HepG2 (cell line): ENCODE results near the gene CPXM1. TPM values are rescaled to one million over a fixed set of nuclear protein-coding genes. Genes with fewer than 3 reads are reported as not detected.

Experiments
- ATAC-seq: fragments of 200-7000 bp; cut with Tn5 transposase; 3 replicates; pipeline ENCODE4 v1.9.1; 2020; ENCODE audit warnings: mild to moderate bottlenecking, moderate library complexity
- BruUV-seq: library from RNA; stranded (reverse); fragments of 400-500 nt; replicated peaks from 2 replicates; lab custom pipeline; 2021; lab: Mats Ljungman, UMichigan
- CTCF ChIA-PET: fragments of 300-600 bp; formaldehyde crosslinking; extraction: SDS; loops from one replicate; lab custom pipeline; 2021; ENCODE audit warnings: low total read pairs, inconsistent platforms, low intra/inter-chr PET ratio; lab: Yijun Ruan, JAX
- POLR2A ChIA-PET: fragments of 350-600 bp; sonication (Branson Sonifier 250); formaldehyde crosslinking; loops from one replicate; lab custom pipeline; 2020; ENCODE audit warnings: antibody characterized with exemption, inconsistent platforms; lab: Yijun Ruan, JAX
- DNase-seq: peaks from one replicate; pipeline ENCODE4 v3.0.0-alpha.2; 2015; ENCODE audit warnings: low spot score
- FAIRE-seq: peaks from 3 replicates; lab custom pipeline; 2011; peaks lifted over from hg19 to GRCh38; lab: Jason Lieb, UNC
- H2AFZ ChIP-seq: one replicate; pipeline ENCODE4 v1.6.1; 2011; ENCODE audit warnings: low read length, inconsistent platforms
- H3K27ac ChIP-seq: fragments of 300-600 bp; 3 replicates; pipeline ENCODE4 v1.8.0; 2011; ENCODE audit warnings: mixed run types, mild to moderate bottlenecking, mixed read lengths, low read length, inconsistent platforms; ENCODE audit not compliant: insufficient read depth; ENCODE audit errors: extremely low read length
- H3K27me3 ChIP-seq, 2 experiments: fragments of 200-600 bp in 1 of 2; 2 replicates in 1 of 2; 3 replicates in 1 of 2; pipeline versions ENCODE4 v1.6.0 to v1.8.0; 2011; ENCODE audit warnings: low read length in 2 of 2, mild to moderate bottlenecking in 2 of 2, moderate library complexity in 2 of 2, inconsistent platforms in 1 of 2; ENCODE audit not compliant: insufficient read depth in 2 of 2, control insufficient read depth in 1 of 2
- H3K36me3 ChIP-seq, 2 experiments: fragments of 200-600 bp in 1 of 2; replicated peaks in 1 of 2; 2 replicates in 1 of 2; 3 replicates in 1 of 2; pipeline versions ENCODE4 v1.5.1 to v1.8.0; 2011; ENCODE audit warnings: low read length in 2 of 2, inconsistent platforms in 1 of 2; ENCODE audit not compliant: insufficient read depth in 2 of 2, control insufficient read depth in 1 of 2
- H3K4me1 ChIP-seq: 2 replicates; pipeline ENCODE4 v1.5.1; 2012; ENCODE audit warnings: low read length, inconsistent platforms; ENCODE audit not compliant: insufficient read depth
- H3K4me2 ChIP-seq: 2 replicates; pipeline ENCODE4 v1.6.0; 2011; ENCODE audit warnings: low read depth, low read length, inconsistent platforms
- H3K4me3 ChIP-seq, 3 experiments: fragments of 200-600 bp in 1 of 3; sonication (generic), shearing (Covaris generic) in 1 of 3; replicated peaks in 1 of 3; 2 replicates each; pipeline ENCODE4 v1.5.1; 2011 to 2016; ENCODE audit warnings: low read length in 3 of 3, inconsistent platforms in 2 of 3, low read depth in 2 of 3, mild to moderate bottlenecking in 2 of 3, control low read depth in 1 of 3, mixed read lengths in 1 of 3; ENCODE audit not compliant: insufficient read depth in 1 of 3
- H3K79me2 ChIP-seq: one replicate; pipeline ENCODE4 v1.6.1; 2011; ENCODE audit warnings: low read length, inconsistent platforms; ENCODE audit not compliant: insufficient read depth
- H3K9ac ChIP-seq: 2 replicates; pipeline ENCODE4 v1.6.0; 2011; ENCODE audit warnings: mild to moderate bottlenecking, low read depth, low read length, inconsistent platforms; ENCODE audit not compliant: insufficient read depth
- H3K9me3 ChIP-seq: 2 replicates; pipeline ENCODE4 v1.5.1; 2012; ENCODE audit warnings: mild to moderate bottlenecking, low read length
- H4K20me1 ChIP-seq: 2 replicates; pipeline ENCODE4 v1.6.0; 2011; ENCODE audit warnings: inconsistent platforms, mild to moderate bottlenecking, low read length, moderate library complexity; ENCODE audit not compliant: insufficient read depth
- CREM ChIP-seq, 2 experiments: sonication (generic) in 1 of 2; formaldehyde crosslinking in 1 of 2; IDR thresholded peaks; 2 replicates each; pipeline versions ENCODE4 v1.4.0 to v1.6.1; 2016 to 2020; ENCODE audit warnings: antibody characterized with exemption in 1 of 2, mild to moderate bottlenecking in 1 of 2, missing genetic modification reagents in 1 of 2
- GATA4 ChIP-seq: sonication (generic); IDR thresholded peaks from 2 replicates; pipeline ENCODE4 v1.6.1; 2016; ENCODE audit warnings: antibody characterized with exemption, low read depth, borderline replicate concordance
- HNRNPK ChIP-seq: fragments of 200-400 bp; formaldehyde crosslinking; IDR thresholded peaks from 2 replicates; pipeline ENCODE4 v1.6.1; 2018; ENCODE audit warnings: low read length, low read depth, moderate library complexity, mild to moderate bottlenecking; ENCODE audit not compliant: poor library complexity, severe bottlenecking
- IRF2 ChIP-seq: IDR thresholded peaks from 2 replicates; pipeline ENCODE4 v1.6.1; 2018; ENCODE audit warnings: missing genetic modification reagents, missing compliant biosample characterization
- KDM5B ChIP-seq: sonication (generic); formaldehyde crosslinking; IDR thresholded peaks from 2 replicates; pipeline ENCODE4 v1.4.0; 2020; ENCODE audit warnings: missing genetic modification reagents, mild to moderate bottlenecking, borderline replicate concordance
- KLF9 ChIP-seq: IDR thresholded peaks from 2 replicates; pipeline ENCODE4 v1.6.1; 2016; ENCODE audit warnings: low read depth
- NCOA5 ChIP-seq: sonication (generic); formaldehyde crosslinking; IDR thresholded peaks from 2 replicates; pipeline ENCODE4 v1.4.0; 2020; ENCODE audit warnings: missing genetic modification reagents
- POLR2A ChIP-seq, 2 experiments: IDR thresholded peaks; 2 replicates each; pipeline ENCODE4 v1.6.1; 2011; ENCODE audit warnings: low read depth in 2 of 2, low read length in 2 of 2, mild to moderate bottlenecking in 1 of 2, moderate library complexity in 1 of 2; ENCODE audit not compliant: insufficient read depth in 1 of 2
- POLR2G ChIP-seq: fragments of 200-400 bp; formaldehyde crosslinking; IDR thresholded peaks from 2 replicates; pipeline ENCODE4 v1.6.1; 2018; ENCODE audit warnings: mild to moderate bottlenecking, low read depth, low read length, moderate library complexity
- RBFOX2 ChIP-seq: fragments of 200-400 bp; formaldehyde crosslinking; IDR thresholded peaks from 2 replicates; pipeline ENCODE4 v1.6.1; 2017; ENCODE audit warnings: low read depth, mild to moderate bottlenecking, low read length
- SP4 ChIP-seq: sonication (generic); formaldehyde crosslinking; IDR thresholded peaks from 2 replicates; pipeline ENCODE4 v1.8.1; 2023; ENCODE audit warnings: mild to moderate bottlenecking, missing genetic modification reagents
- TAF15 ChIP-seq: fragments of 200-400 bp; formaldehyde crosslinking; IDR thresholded peaks from one replicate; pipeline ENCODE4 v1.6.1; 2018; ENCODE audit warnings: mild to moderate bottlenecking, low read depth, low read length; ENCODE audit not compliant: poor library complexity, severe bottlenecking
- U2AF1 ChIP-seq: fragments of 200-400 bp; formaldehyde crosslinking; optimal IDR thresholded peaks from 2 replicates; pipeline ENCODE3; 2017; ENCODE audit warnings: mild to moderate bottlenecking, low read depth, low read length
- ZNF737 ChIP-seq: sonication (generic); formaldehyde crosslinking; IDR thresholded peaks from 2 replicates; pipeline ENCODE4 v1.5.0; 2020; ENCODE audit warnings: missing genetic modification reagents, mild to moderate bottlenecking, borderline replicate concordance
- ZNF775 ChIP-seq: sonication (generic); formaldehyde crosslinking; IDR thresholded peaks from 2 replicates; pipeline ENCODE4 v1.4.0; 2020; ENCODE audit warnings: missing genetic modification reagents, mild to moderate bottlenecking, moderate library complexity, borderline replicate concordance
- ZNF879 ChIP-seq: sonication (generic); formaldehyde crosslinking; IDR thresholded peaks from 2 replicates; pipeline ENCODE4 v1.8.1; 2023; ENCODE audit warnings: missing genetic modification reagents
- WGBS: methylation state at CpG from one replicate; pipeline ENCODE4 v1.1.6; 2017; ENCODE audit warnings: low lambda C conversion rate; 5-methylcytosine and 5-hydroxymethylcytosine counted together
- in situ Hi-C: cut with HindIII; loops from 2 replicates; pipeline ENCODE4 v1.10.0; 2017; ENCODE audit warnings: low pct_unique_long_range_greater_than_20kb; ENCODE audit not compliant: extremely low pct_ligation_motif_present
- intact Hi-C: fragments of 100-400 bp; cut with micrococcal nuclease; formaldehyde crosslinking; loops from one replicate; pipeline ENCODE4 v1.10.0; 2022; ENCODE audit not compliant: unreplicated experiment
- polyA plus RNA-seq, 8 experiments: library from polyadenylated mRNA; depleted of rRNA in 3 of 8; stranded (reverse) in 7 of 8; unstranded in 1 of 8; fragments of >200 nt; fragmentation: Illumina TruSeq in 4 of 8; extraction: Trizol in 4 of 8; gene quantifications; 2 replicates each; pipeline versions ENCODE4 v1.2.1 to v1.2.3, GENCODE V29; 2011 to 2016; ENCODE audit warnings: low read depth in 4 of 8, missing spikeins in 1 of 8, mixed read lengths in 1 of 8; ENCODE audit not compliant: insufficient read depth in 1 of 8
- total RNA-seq, 5 experiments: library from RNA; depleted of rRNA; stranded (reverse); fragments of >200 nt; fragmentation: Illumina TruSeq; extraction: Trizol; gene quantifications; 2 replicates each; pipeline ENCODE4 v1.2.3, GENCODE V29; 2016; ENCODE audit warnings: low read depth in 1 of 5
- TF ChIP-seq, protein P1 (sequence below): IDR thresholded peaks from 2 replicates; pipeline ENCODE4 v1.6.1; 2016; ENCODE audit warnings: low read depth, control low read depth

Gene CPXM1
- total and polyA plus RNA-seq, 2 of the 13 experiments (the other 11 are each of a cell fraction or from before 2014, with no cell fraction given), result 0.07 TPM; not detected in 1

DNA sequence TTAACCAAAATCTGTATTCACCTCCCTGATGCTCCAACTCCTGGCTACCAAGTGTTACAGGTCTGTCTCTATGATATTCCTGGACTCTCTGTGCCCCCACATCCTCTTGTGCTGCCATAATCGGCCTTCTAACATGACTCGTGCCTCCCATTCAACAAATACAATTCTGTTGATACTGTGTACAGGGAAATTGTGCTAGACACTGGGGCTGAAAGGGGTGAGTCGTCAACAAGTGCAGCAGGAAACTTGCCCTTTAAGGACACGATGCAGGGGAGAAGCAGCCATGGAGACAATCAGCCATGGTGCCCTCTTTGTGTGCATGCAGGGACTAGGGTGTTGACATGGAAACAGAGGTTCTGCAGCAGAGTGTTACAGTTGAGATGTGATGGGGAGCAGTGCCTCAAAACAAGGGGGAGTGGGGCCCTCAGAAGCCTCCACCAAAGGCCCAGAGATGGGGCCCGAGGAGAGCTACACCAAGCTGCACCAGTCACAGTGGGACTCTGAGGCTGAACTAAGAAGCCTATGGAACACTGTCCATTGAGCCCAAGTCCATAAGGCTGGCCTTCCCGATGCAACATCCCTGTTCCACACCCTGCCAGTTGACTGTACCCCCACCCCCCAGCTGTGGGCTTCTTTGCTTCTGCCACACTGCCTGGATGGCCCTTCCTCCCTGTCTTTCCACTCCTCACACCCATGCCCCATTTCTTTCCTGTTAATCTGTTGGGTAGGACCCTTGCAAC lies 37.0 kb upstream of the CPXM1 start:
- H4K20me1 ChIP-seq, result no peaks in the 10 kb centered on the region
- ATAC-seq (no peak), FAIRE-seq (no peak), DNase-seq (no peak)
- no peak overlapping the region for H3K4me2 ChIP-seq
- no peaks in the 10 kb centered on the region; a peak in 1 of 5 replicates for H3K27me3 ChIP-seq
- H3K27ac ChIP-seq, result no peak overlapping the region
- no peak overlapping the region for H2AFZ ChIP-seq
- peaks cover 4 to 11% of the 10 kb centered on the region in 2 experiments; a peak in 3 of 5 replicates for H3K36me3 ChIP-seq
- 94% methylated on average over 6 of the region's 6 CpGs for WGBS
- POLR2A ChIA-PET, result no interaction called here
- CTCF ChIA-PET, result no interaction called here
- H3K4me3 ChIP-seq, result no peak overlapping the region
- in situ Hi-C loops, result no loop called here
- no peaks in the 10 kb centered on the region for H3K9me3 ChIP-seq
- TF ChIP-seq U2AF1, result no peak
- peak; percentile 45; the same call in 1 of the 2 replicates for TF ChIP-seq KDM5B (CRISPR knock-in tag)
- 0 out of 4 replicates have a peak, but pooled peaks of 1 of the 2 experiments have one; percentile 33 for TF ChIP-seq POLR2A (IDR thresholded peaks at IDR 0.05; ENCODE audit: insufficient read depth in 1 of 2, low read depth in 2 of 2, low read length in 2 of 2)
- peaks cover 8% of the 10 kb centered on the region for H3K79me2 ChIP-seq
- peaks cover 40% of the 10 kb centered on the region for H3K4me1 ChIP-seq
- BruUV-seq, result no TSS peak
- no peak overlapping the region for H3K9ac ChIP-seq
- intact Hi-C loops, result no loop called here

DNA sequence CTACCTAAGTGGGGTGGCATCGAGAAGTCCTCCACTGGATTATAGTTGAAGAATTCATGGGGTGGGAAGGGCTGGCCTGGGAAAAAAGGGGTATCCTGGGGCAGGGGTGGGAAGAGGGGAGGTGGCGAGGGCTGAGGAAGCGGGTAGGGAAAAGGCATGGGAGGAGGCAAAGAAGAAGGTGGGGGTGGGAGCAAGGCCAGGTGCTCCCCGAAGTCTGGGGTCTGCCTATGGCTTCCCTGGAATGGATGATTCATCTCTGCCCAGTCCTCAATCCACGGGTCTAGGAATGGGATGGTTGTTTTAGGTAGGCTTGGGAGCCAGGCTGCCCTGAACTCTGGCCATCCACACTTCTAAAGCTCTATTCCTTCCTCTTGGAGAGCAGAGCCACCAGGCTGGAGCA lies 35.6 kb upstream of the CPXM1 start:
- Histone ChIP-seq H4K20me1 (no peaks in the 10 kb centered on the region), H3K27me3 (no peaks in the 10 kb centered on the region; a peak in 1 of 5 replicates), H3K4me3 (no peak overlapping the region), H3K4me1 (peaks cover 31% of the 10 kb centered on the region), H3K79me2 (peaks cover 8% of the 10 kb centered on the region), H3K36me3 (peaks cover 4 to 11% of the 10 kb centered on the region in 2 experiments; a peak in 3 of 5 replicates), H3K9ac (no peak overlapping the region), H3K9me3 (no peaks in the 10 kb centered on the region), H3K4me2 (no peak overlapping the region), H2AFZ (no peak overlapping the region), H3K27ac (no peak overlapping the region)
- DNase-seq (no peak), FAIRE-seq (no peak), ATAC-seq (no peak)
- WGBS, result 79% methylated on average over 5 of the region's 5 CpGs
- intact Hi-C loops (no loop called here), in situ Hi-C loops (no loop called here)
- ChIA-PET POLR2A (interaction anchor here (1.0 kb wide), 2 partner anchors 39 to 184 kb away, joined by 3 read pairs; partner anchors contain the start of gene NOP56), CTCF (no interaction called here)
- BruUV-seq, result no TSS peak
- TF ChIP-seq ZNF737 (CRISPR knock-in tag), result no peak
- TF ChIP-seq ZNF775, result no peak
- 0 out of 2 replicates have a peak, but pooled peaks have one; percentile 5 for TF ChIP-seq POLR2G
- TF ChIP-seq NCOA5 (CRISPR knock-in tag), result no peak
- TF ChIP-seq IRF2 (CRISPR knock-in tag), result no peak
- TF ChIP-seq HNRNPK, result peak; percentile 79
- TF ChIP-seq TAF15, result no peak
- no peak for TF ChIP-seq ZNF879 (CRISPR knock-in tag)
- TF ChIP-seq, protein P1, sequence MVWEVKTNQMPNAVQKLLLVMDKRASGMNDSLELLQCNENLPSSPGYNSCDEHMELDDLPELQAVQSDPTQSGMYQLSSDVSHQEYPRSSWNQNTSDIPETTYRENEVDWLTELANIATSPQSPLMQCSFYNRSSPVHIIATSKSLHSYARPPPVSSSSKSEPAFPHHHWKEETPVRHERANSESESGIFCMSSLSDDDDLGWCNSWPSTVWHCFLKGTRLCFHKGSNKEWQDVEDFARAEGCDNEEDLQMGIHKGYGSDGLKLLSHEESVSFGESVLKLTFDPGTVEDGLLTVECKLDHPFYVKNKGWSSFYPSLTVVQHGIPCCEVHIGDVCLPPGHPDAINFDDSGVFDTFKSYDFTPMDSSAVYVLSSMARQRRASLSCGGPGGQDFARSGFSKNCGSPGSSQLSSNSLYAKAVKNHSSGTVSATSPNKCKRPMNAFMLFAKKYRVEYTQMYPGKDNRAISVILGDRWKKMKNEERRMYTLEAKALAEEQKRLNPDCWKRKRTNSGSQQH (CRISPR knock-in tag), result no peak
- no peak for TF ChIP-seq CREM (IDR thresholded peaks at IDR 0.05)
- no peak for TF ChIP-seq CREM (CRISPR knock-in tag; IDR thresholded peaks at IDR 0.05)
- TF ChIP-seq KLF9 (CRISPR knock-in tag), result no peak
- TF ChIP-seq RBFOX2, result peak; percentile 43; the same call in 1 of the 2 replicates
- no peak for TF ChIP-seq SP4 (CRISPR knock-in tag)
- TF ChIP-seq GATA4, result no peak
